Measurements from ENCODE around the gene MYBPC1.

The MYBPC1 gene

GRCh38 chr12:101690544-101691098 is 95.8 kb downstream of the MYBPC1 start:
- no peak overlapping the region for H3K27ac ChIP-seq
- TF ChIP-seq, protein P1, sequence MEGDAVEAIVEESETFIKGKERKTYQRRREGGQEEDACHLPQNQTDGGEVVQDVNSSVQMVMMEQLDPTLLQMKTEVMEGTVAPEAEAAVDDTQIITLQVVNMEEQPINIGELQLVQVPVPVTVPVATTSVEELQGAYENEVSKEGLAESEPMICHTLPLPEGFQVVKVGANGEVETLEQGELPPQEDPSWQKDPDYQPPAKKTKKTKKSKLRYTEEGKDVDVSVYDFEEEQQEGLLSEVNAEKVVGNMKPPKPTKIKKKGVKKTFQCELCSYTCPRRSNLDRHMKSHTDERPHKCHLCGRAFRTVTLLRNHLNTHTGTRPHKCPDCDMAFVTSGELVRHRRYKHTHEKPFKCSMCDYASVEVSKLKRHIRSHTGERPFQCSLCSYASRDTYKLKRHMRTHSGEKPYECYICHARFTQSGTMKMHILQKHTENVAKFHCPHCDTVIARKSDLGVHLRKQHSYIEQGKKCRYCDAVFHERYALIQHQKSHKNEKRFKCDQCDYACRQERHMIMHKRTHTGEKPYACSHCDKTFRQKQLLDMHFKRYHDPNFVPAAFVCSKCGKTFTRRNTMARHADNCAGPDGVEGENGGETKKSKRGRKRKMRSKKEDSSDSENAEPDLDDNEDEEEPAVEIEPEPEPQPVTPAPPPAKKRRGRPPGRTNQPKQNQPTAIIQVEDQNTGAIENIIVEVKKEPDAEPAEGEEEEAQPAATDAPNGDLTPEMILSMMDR (conservative IDR thresholded peaks at IDR 0.05): no peak

DNA sequence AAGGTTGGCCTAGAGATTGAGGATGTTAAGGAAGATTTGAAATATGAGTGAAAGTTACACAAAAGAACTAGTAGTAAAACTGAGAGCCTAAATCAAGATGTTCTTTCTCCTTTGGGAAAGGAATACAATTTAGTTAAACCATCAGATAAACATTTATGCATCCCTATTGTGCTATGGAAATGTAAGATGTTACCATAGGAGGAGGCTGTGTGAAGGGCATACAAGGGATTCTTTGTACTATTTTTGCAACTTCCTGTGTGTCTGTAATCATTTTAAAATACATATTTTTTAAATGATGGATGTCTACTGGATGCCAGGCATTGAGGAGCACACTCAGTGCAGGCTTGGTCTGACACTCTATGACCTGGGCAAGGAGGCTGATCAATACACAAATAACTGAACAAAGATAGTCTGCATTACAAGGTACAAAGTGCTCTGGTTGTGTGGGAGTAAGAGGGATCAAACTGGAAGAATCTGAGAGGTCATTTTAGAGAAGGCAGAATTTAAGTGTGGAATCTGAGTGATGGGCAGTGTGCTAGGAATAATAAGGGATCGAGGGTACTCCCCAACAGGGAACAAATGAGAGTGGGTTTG is 96.8 kb downstream of the MYBPC1 start:
- TF ChIP-seq, protein P1 (conservative IDR thresholded peaks at IDR 0.05): no peak
- no peak overlapping the region for H3K27ac ChIP-seq

GRCh38 chr12:101694297-101694848 is 99.6 kb downstream of the MYBPC1 start:
- TF ChIP-seq, protein P1 (conservative IDR thresholded peaks at IDR 0.05): no peak
- H3K27ac ChIP-seq: no peak overlapping the region

GRCh38 chr12:101694986-101695385 is 100.2 kb downstream of the MYBPC1 start:
- H3K27ac ChIP-seq: peak overlapping the region; percentile 98

GRCh38 chr12:101695706-101696105 is 100.9 kb downstream of the MYBPC1 start:
- peak overlapping the region; percentile 98 for H3K27ac ChIP-seq
- TF ChIP-seq, protein P1 (conservative IDR thresholded peaks at IDR 0.05): no peak

More at GRCh38 chr12:101694986-101695385, 100.2 kb downstream of the MYBPC1 start:
- TF ChIP-seq, protein P1 (conservative IDR thresholded peaks at IDR 0.05): no peak

DNA sequence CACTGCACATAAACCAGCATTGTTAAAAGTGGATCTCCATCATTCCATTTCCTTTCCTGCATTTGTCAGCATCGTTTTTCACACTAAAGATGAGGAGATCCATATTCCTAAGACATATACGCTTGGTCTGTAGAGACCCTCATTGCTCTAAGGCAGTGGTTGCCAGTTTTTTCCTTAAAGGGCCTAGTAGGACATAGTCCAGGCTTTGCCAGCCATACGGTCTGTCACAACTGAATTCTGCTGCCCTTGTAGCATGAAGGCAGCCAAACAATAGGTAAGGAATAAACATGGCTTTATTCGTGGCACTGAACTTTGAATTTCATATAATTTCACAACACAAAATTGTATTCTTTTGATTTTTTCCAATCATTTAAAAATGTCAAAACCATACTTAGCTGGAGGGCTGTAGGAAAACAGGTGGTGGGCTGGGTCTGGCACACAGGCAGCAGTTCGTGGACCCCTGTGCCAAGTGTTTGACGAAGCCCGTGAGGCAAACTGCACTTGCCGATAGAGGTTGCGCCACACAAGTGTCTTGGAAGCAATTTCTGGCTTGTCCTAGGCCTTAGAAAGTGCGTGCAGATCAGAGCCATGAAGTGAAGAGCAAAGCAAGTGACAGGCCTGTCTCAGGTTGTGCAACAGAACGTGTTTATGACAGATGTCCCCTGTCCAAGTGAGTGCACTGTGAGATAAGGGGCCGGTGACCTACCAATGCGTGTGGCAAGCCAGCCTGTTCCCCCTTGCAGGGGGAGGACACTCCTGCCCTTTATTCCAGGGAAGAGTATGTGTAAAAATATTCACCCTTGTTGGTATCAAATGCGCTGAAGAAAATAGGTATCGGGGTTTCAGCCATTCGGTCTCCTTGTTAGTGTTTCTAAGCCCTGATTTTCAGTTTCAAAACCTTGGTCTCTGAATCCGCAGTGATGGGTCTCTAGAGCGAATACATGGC is 101.8 kb downstream of the MYBPC1 start:
- TF ChIP-seq, protein P1 (conservative IDR thresholded peaks at IDR 0.05): no peak
- H3K27ac ChIP-seq: peak overlapping the region; percentile 98
